HG02885 (cell line): Measurements from ENCODE around the gene MUC16.
"Not testable (repeated sequence)": the region's sequence is repeated elsewhere in the genome, so short reads cannot be mapped to it uniquely, and the experiment has no call there.

Experiments used
- ATAC-seq: cut with Tn5 transposase; IDR thresholded peaks from one replicate; pipeline ENCODE4 v1.9.1; 2021; ENCODE audit warnings: mild to moderate bottlenecking; ENCODE audit not compliant: unreplicated experiment, poor library complexity

MUC16 gene

GRCh38 chr19:9009935-9010651, at the start of gene MUC16:
TSS of gene MUC16 (minus strand) at chr19:9010409.
- no peak for ATAC-seq

DNA sequence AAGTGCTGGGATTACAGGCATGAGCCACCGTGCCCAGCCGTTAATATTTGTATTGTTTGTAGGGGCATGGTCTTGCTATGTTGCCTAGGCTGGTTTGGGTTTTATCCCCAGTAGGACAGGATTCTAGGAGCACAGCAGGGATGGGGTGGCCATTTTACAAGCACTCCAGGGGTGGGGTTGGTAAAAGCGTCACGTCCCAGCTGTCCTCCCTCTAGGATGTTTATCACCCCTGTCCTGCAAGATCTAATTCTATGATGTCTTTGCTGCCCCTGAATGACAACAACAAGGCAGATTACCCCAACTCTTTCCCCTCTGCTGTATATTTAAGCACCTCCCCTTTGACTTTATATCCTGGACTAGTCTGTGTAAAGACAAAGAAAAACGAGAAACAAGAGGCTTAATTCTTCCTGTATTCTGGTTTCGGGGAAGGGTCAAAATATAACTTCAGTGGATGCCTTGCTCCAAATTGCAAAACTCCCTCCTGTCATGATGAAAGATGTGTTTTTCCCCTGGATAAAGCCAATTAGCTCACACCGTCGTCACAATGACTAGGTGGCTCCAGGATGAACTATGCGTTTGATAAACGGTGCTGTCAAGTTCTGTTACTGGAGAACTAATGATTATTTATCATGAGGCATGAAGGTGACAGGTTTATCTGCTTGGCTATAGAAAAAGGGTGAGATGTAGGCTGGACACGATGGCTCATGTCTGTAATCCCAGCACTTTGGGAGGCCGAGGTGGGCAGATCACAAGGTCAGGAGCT, 48.9 kb upstream of the MUC16 start:
- ATAC-seq: no peak

DNA sequence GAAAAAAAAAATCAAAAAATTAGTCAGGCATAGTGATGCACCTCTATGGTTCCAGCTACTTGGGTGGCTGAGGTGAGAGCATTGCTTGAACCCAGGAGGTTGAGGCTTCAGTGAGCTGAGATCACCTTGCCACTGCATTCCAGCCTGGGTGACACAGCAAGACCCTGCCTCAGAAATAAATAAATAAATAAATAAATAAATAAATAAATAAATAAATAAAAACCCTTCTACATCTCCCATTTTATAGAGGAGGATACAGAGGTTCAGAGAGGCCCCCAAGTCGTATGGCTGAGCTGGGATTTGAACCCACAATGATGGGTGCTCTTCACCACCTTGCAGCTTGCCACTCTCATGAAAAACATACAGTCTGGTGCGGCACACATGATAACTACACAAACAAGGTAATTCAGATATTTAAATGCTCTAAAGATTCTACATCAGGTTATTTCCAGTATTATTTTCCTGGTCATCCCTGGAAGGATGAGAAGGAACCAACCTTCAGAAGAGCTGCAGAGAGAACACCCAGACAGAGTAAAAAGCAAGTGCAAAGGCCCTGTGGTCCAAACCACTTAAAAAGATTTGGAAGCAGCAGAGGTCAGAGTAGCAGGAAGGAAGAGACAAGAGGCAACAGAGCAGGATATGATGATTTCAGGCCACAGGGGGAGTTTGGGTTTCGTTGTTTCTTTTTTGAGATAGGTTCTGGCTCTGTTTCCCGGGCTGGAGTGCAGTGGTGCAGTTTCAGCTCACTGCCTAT, 47.5 kb upstream of the MUC16 start:
- ATAC-seq: no peak

DNA sequence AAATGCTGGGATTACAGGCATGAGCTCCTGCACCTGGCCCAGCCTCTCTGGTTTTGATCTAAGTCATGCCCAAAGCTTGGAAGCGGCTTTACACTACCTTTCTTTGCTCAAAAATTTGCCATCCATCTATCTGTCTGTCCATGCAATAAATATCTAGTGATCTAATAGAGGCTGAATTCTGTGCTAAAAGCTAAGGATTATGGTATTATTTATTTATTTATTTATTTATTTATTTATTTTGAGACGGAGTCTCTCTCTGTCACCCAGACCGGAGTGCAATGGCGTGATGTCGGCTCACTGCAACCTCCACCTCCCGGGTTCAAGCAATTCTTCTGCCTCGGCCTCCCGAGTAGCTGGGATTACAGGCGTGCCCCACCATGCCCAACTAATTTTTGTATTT, 45.9 kb upstream of the MUC16 start:
- ATAC-seq: not testable (repeated sequence)

DNA sequence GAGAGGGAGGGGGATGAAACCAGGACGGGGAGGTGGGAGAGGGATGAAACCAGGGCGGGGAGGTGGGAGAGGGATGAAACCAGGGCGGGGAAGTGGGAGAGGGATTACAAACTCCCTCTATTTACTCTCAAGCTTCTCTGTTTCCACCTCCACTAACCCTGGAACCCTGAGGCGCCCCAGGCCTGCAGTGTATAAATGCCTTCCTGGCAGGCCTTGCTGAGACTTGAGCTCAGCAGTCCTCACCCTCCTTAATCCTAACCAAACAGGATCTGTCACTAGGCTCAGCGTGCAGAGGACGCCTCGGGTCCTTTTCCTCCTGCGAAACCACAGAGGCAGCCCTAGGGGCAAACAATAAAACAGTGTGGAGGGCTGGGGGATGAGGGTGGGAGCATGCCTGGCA, 44.6 kb upstream of the MUC16 start:
- no peak for ATAC-seq

- ATAC-seq: no peak
These were observed 44.0 kb upstream of the MUC16 start for GRCh38 chr19:9054207-9054606.

DNA sequence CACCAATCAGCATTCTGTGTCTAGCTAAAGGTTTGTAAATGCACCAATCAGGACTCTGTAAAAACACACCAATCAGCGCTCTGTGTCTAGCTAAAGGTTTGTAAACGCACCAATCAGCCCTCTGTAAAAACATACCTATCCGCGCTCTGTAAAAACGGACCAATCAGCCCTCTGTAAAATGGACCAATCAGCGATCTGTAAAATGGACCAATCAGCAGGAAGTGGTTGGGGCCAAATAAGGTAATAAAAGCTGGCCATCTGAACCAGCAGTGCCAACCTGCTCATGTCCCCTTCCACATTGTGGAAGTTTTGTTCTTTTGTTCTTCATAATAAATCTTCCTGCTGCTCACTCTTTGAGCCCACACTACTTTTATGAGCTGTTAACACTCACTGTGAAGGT, 43.5 kb upstream of the MUC16 start:
- ATAC-seq: not testable (repeated sequence)

GRCh38 chr19:9052894-9053293, 42.7 kb upstream of the MUC16 start:
- ATAC-seq: no peak

GRCh38 chr19:9046694-9047093, 36.5 kb upstream of the MUC16 start:
- ATAC-seq: no peak

- no peak for ATAC-seq
These were observed 34.2 kb upstream of the MUC16 start for GRCh38 chr19:9044449-9044848.

DNA sequence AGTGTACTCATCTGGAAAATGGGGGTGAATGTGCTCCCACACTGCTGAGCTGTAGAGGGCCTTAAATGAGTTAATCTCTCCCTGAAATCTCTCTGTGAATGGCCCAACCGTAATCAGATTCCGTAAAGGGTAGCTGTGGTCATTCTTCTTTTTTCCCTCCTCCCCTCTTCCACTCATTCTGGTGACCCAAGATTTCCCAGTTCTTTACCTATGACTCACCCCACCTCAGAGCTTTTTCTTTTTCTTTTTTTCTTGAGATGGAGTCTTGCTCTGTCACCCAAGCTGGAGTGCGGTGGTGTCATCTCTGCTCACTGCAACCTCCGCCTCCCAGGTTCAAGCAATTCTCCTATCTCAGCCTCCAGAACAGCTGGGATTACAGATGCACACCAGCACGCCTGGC, 33.3 kb upstream of the MUC16 start:
- ATAC-seq: no peak

GRCh38 chr19:9041023-9041422, 30.8 kb upstream of the MUC16 start:
- ATAC-seq: no peak

GRCh38 chr19:9040131-9040530, 29.9 kb upstream of the MUC16 start:
- no peak for ATAC-seq

DNA sequence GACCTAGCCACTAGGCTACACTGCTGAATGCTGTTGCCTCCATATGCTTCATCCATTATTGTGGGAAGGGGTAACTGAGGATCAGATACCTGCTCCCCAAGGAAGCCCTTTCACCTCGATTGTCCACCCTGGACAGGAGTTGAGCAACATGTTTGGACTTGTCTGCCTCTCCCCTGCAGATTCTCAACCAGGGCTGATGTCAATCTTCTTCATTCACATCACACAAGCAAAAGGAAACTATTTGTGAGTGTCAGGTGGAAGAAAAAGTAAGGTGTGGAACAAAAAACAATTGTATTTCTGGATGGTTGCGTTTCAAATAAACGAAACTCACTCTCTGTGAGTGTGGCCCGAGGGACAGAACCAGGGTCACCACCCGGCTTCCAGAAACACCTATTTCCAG, 29.5 kb upstream of the MUC16 start:
- ATAC-seq: no peak

GRCh38 chr19:9037400-9038062, 27.3 kb upstream of the MUC16 start:
- ATAC-seq: no peak

- no peak for ATAC-seq
These were observed 22.0 kb upstream of the MUC16 start for GRCh38 chr19:9032136-9032631.

DNA sequence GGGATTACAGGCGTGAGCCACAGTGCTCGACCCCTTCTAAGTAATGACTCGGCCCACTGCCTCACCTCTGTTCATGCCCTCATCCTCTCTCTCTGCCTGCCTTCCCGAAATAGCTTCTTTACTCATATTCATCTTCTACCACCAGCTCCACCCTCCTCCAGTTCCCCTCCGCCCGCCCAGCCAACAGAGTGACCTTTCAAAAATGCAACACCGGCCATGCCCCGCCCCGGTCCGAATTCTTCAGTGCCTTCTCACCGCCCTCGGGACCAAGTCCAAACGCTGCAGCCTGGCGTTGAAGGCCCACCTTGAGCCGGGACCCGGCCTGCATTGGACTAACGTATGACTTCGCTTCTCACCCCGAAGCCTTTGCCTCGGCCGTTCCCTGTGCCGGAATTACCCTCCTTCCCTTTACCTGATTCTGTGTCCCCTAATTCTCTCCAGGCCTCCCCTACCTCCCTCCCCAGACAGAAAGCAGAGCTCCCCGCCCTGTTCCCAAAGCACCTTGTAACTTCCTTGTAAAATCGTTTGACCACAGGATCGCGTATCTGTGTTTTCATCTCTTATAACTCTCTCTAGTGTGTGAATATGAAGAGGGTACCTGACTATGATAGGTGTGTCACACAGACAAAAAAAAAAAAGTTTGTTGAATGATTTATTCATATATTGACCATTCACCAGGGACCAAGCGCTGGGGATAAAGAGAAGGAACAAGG, 8.1 kb upstream of the MUC16 start:
- no peak for ATAC-seq

- no peak for ATAC-seq
These were observed 4.6 kb upstream of the MUC16 start for GRCh38 chr19:9014803-9015202.

- ATAC-seq: no peak
These were observed 3.8 kb upstream of the MUC16 start for GRCh38 chr19:9013988-9014387.

- ATAC-seq: no peak
These were observed 1.7 kb upstream of the MUC16 start for GRCh38 chr19:9011875-9012274.
